Lung microvascular endothelial cell (primary cell): ENCODE data around the gene CACNA1C. TPM values are rescaled to one million over a fixed set of nuclear protein-coding genes. Genes with fewer than 3 reads are reported as not detected.
"Not testable (repeated sequence)": the region's sequence is repeated elsewhere in the genome, so short reads cannot be mapped to it uniquely, and the experiment has no call there.

ENCODE experiments used
- DNase-seq, 2 donors: peaks; one replicate each; pipeline versions ENCODE4 v3.0.0 to v3.0.0-alpha.2; 2010; ENCODE audit warnings: low read depth in 2 of 2
- total RNA-seq: library from RNA; depleted of rRNA; stranded (reverse); fragments of >200 nt; gene quantifications from 2 replicates; pipeline ENCODE4 v1.2.1, GENCODE V29; 2014

CACNA1C gene
- total RNA-seq, 1 donor from 2014 or later: under 0.01 TPM

DNA sequence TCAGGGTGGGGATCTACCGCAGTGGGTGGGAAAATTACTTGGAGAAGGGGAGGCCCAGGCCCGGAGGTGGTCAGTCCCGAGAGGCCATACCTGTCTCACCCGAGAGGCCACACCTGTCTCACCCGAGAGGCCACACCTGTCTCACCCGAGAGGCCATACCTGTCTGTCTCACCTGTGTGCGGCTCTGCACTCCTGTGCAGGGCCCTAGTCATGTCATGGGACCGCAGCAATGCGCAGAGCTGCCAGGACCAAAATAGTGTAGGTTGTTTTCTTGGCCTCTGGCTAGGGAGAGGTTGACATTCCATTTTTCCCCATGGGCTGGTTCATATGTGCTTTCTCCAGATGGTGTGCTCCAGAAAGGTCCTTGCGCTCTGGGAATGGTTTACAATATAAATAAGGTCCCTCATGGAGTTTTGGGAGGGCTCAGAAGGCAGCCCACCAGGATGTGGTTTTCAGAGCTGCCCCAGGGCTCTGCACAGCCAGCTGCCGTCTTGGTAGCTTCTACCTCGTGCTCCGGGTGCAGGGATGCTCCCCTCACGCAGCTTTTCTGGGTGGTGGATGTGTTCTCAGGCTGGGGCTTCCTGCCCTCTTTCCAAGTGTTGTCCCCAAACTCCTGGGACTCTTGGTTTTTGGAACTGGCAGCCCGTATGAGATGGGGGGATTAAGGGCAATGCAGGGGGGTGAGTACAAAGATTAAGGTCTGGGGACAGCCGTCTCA is 58.2 kb downstream of the CACNA1C start:
- no peak for DNase-seq

DNA sequence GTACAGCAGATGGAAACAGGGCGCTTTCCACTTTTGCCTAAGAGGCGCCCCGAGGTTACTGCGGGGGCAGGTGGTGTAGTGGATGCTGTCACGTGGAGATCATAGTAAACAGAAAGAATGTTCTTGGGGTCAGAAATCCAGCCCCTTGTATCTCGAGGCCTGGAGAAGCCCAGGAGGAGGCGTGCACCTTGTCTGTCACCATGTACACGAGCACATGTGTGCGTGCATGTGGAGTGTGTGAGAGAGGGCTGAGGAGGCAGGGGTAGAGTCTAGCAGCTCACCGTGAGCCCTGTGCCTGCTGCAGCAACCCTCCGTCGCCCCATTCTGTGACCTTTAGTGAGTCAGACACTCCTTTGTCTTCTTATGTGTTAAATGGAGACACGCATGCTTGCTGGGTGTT is 59.0 kb downstream of the CACNA1C start:
- no peak for DNase-seq

DNA sequence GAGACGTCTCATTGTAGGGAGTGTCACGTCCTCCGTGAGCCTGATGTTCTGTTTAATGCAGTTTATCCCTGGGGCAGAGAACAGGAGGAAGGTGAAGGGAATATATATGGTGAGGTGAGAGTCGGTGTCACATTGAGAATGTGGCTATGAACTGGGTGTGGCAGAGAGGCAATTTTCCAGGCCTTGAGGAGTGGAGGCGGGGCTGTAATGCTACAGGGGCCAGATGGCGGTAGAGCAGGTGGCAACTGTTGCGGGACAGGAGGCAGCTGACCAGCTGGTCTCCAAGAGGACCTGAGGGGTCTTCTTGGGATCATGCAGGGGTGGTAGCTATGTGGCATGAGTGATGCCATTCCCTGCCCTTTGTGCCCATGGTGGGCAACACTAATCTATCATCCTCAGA is 59.6 kb downstream of the CACNA1C start:
- DNase-seq: no peak

DNA sequence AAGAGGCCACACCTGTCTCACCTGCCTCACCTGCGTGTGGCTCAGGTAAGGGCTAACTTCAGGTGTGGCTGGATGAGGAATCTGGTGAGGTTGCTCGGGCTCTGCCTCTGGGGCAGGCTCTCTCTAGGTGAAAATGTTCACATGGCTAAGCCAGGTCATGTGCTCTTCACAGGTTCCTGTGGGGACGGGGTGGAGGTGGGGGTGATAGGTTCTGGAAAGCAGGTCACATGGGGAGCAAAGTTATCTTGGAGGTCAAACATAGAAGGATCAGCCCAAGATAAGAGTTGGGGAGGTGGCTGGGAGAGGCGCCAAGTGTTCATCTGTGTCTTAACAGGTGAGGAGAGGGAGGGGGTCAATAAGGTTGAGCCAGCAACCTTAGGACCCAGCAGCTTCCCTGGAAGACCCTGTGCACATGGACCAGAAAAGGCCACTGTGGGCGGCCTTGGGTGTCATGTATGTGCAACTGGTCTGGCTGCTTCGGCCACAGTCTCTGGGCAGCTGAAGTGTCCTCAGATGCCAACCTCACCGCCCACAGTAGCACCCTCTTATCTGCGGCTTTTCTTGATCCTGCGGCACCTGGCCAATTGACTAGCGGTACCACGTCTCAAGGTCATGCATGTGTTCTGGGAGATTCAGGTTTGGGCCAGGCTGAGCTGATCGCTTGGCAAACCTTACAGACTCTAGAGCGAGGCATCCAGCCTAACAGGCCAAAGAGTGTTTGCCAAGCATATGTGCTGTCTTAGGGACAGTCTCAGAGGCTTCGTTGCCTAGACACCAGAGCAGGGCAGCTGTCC is 60.5 kb downstream of the CACNA1C start:
- no peak for DNase-seq

DNA sequence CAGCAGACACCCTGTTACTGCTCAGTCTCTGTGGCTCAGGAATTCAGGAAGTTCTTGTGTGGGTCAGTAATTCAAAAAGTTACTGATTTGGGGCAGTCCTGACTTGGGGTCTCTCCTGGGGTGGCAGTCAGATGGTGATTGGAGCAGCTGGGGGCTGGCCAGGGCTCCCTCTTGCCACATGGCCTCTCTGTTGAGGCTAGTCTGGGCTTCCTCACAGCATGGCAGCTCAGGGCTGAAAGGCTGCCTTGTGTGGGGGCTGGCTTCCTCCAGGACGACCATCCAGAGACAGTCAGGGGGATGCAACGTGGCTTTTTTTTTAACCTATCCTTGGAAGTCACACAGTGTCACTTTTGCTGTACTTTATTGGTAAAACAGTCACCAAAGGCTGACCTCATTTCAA is 61.3 kb downstream of the CACNA1C start:
- DNase-seq: no peak

DNA sequence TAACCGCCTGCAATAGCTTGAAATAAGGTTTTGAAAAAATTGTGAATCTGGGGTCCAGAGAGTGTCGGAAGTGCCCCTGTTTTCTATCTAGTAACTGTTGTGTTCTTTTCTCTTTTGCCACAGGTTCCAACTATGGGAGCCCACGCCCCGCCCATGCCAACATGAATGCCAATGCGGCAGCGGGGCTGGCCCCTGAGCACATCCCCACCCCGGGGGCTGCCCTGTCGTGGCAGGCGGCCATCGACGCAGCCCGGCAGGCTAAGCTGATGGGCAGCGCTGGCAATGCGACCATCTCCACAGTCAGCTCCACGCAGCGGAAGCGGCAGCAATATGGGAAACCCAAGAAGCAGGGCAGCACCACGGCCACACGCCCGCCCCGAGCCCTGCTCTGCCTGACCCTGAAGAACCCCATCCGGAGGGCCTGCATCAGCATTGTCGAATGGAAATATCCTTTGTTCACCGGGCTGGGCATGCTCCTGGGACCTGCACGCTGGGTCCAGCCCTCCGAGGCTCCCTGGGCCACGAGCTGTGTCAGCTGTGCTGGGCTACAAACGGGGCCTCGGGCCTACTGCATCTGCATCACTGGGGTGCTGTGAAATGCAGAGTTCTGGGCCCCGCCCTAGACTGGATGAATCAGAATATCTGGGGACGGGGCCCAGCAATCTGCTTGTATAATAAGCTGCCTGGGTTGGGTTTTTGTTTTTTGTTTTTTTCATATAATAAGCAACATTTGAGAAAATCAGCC is 62.5 kb downstream of the CACNA1C start:
- DNase-seq: no peak

DNA sequence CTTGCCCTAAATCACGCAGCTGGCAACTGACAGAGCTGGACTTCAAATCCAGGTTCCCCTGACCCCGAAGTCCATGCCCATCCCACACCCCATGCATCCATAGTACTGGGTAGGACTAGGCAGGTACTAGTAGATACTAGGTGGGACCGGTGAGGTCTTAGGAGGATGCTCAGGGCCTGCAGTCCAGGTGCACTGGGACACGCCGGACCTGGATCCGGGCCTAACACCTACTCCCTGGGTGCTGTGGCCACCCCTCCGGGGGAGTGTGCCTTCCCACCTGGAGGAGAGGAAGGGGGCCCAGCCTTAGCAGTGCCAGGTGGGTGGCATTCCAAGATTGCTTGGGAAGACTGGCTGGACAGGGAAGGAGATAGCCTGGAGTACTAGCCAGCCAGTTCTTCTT is 64.8 kb downstream of the CACNA1C start:
- DNase-seq: no peak

DNA sequence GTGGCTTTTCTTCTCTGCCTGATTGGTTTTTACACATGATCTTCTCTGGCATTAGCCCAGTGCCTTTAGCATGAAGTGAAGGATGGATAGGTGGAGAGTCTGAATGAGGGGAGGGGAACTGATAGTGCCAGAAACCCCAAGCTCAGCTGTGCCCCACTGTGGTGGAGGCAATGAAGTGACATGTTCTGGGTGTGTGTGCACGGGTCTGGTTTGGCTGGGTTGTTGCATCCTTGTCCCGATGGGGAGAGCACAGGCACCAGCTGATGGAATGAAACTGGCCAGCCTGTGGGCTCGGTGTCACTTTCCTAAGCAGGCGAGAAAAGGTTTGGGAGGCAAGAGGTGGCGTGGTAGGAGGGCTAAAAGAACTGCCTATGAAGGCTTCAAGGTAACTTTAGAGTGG is 65.3 kb downstream of the CACNA1C start:
- DNase-seq: no peak

DNA sequence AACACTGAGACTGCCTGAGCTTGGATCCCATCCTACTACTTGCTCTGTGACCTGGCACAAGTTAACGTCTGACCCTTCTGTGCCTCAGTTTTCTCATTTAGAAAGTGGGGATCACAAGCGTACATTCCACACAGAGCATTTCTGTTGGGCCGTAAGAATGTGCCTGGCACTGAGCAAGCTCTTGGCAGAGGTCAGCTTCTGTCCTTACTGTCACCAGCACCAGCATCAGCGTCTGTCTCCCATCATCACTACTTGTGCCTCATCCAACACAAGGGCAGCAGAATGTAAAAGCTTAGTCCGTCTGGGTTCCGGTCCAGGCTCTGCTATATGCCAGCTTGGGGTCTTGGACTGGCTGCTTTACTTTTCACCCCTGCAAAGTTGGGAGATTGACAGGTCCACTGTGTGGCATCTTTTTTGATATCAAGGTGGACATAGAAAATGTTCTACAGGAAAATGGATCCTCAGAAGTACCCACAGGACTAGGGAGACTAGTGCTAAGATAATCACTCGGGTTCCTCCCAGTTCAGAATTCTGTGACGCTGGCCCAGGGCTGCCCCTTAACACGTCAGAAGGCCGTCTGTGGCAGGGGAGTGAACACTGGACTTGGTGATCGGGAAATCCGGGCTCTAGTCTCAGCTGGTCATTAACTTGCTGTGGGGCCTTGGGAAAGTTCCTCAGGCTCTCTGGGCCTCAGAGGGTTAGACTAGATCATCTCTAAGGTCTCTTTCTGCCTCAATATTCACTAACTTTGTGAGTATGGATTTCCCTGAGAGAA is 65.9 kb downstream of the CACNA1C start:
- no peak for DNase-seq

DNA sequence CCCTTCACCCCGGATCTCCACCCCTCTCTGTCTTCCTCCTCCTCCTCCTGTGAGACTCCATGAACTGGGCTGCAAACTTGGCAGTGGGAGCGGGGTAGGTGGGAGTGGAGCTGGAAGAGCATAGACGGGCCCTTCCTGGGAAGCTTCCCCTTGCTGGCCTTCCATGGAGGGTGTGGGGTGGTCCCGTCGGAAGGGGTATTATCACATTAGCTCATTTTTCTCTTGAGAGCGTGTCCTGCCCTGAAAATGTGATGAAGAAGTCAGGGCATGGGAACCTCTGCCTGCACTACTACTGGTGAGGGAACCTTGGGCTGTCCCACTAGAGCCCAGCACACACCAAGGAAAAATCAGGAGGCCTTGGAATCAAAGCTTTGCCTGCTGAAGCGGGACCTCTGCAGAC is 66.5 kb downstream of the CACNA1C start:
- no peak for DNase-seq

DNA sequence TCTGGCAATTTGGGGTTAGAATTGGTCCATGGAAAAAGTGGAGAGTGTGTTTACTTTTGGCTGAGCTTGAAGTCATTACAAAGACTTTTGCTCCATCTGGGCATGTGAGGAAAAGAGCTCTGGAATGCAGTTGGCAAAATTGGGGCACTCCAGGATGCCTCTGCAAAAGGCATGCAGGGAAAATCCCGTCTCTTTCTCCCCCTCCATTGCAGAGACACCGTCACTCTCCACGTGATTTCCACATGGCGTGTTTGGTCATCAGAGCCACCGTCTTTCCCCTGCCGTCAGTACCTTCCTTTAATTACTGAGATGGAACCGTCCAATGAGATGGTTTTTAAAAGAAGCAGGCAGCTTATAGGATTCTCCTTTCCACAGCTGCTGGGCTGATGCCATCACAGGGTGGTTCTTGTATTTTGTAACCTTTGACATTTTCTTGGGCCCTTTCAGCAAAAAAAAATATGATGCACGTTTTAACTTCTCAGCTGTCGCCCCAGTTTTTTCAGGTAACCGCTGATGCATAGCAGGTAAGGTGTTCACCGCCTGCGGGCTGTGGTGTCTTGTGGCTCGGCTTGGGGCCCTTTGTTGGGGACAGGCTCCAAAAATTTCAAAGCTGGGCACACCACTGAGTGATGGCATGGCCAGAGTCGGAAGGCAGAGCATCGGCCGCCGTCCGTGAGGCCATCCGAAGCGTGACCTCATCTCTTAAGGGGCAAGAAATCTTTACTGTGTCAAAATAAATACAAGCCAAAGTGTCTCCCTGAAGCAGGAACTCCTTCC is 68.4 kb downstream of the CACNA1C start:
- no peak for DNase-seq

DNA sequence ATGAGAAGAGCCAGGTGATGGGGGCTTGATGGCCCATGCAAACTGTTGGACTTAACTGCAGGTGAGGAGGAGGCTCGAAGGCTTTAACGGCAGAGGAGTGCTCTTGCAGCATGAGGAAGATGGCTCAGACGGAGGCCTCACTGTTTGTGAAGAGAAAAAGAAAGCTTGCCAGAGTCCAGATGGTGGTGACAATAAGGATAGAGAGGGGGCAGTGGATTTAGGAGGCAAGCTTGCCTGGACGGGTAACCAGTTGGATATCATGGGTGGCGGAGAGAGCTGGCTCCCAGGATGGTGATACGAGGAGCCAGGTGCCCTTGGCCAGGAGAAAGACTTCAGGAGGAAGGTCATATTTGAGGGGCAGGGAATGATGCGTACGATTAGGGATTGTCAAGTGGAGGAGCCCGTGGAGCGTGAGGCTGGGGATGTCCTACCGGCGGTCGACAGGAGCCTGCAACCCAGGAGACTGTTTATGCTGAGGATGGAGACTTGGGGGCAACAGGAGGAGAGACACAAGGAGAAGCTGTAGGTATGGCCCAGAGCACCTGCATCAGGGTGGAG is 71.8 kb downstream of the CACNA1C start:
- no peak for DNase-seq

DNA sequence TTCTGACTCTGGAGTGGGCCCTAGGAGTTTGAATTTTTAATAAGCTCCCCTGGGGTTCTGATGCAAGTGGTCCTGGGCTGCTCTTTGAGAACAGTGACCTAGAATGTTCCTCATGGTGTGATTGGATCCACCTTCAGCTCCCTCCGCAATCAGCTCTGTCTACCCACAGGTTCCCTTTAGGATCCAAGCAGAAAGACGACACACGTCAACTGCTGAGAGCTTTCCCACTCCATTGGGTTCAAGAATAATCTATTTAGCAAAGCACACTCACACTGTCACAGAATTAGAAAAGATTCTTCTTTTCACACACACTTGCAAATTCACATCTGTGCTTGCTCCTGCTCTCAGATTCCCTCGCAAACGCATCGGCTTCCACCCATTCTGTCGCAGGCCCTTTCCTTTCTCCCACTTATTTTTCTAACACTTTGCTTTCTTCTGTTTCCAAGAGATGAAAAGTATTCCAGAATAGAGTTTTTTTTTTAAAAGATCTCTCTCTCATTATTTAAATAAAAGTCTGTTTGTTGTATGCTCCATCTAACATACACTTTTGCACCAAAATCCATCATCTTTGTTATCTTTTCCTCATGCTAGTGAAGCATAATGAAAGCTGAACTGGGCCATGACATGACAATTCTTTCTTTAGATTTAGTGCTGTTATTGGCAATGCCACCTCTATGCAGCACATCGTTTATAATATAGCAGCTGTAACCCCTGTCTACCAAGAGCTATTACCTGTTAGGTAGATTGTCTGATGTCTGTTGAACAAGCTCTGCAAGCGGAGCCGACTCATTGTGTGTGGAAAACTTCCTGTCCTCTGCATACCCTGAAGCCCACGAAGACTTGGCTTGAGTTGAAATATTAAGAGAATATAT is 73.1 kb downstream of the CACNA1C start:
- no peak for DNase-seq

DNA sequence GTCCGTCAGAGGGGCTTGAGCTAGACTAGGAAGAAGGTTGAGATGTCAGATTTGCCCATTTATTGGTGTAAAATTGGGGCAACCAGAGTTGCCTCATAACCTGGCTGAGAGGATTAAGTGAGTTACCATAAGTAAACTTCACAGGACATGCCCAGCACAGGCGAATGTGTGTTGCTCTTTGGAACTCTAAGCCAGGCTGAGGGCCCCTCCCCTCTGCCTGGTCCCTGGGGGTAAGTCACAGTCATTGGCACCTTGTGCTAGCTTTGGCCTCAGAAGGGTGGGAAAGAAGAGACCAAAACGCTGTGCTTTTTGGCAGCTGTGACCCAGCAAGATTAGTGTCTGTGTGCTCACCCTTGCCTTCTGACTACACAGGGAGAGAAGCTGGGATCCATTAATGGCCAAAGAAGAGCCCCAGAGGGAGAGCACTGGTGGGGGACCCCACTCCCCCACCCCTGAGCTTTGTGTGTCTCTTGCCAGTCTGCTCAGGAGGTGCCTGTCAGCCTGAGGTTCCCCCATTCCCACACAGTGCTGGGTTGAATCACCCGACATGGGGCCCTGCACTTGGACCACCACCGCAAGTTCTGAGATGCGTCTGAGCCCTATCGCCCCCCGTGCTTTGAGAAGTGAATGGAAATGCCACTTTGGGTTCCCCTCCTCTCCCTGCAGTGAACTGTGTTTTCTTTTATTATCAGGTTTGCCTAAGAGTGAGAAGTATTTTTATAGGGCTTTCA is 74.1 kb downstream of the CACNA1C start:
- DNase-seq: no peak

DNA sequence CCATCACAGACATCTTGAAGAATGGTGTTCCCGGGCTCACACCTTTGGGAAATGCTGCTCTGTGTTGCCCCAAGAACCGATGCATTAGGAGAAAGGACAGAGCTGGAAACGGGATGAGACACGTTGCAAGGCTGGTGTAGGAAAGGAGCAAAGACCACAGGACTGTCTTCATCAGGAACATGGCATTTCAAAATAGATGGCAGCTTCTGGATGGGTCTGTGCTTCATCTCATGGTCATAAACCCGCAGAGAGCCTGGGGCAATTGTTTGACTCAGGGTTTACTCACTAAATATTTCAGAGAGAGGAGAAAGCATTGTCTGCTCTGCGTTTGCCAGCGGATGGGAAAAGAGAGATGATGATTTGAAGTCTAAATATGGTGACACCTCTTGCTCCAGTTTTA is 76.3 kb downstream of the CACNA1C start:
- no peak for DNase-seq

DNA sequence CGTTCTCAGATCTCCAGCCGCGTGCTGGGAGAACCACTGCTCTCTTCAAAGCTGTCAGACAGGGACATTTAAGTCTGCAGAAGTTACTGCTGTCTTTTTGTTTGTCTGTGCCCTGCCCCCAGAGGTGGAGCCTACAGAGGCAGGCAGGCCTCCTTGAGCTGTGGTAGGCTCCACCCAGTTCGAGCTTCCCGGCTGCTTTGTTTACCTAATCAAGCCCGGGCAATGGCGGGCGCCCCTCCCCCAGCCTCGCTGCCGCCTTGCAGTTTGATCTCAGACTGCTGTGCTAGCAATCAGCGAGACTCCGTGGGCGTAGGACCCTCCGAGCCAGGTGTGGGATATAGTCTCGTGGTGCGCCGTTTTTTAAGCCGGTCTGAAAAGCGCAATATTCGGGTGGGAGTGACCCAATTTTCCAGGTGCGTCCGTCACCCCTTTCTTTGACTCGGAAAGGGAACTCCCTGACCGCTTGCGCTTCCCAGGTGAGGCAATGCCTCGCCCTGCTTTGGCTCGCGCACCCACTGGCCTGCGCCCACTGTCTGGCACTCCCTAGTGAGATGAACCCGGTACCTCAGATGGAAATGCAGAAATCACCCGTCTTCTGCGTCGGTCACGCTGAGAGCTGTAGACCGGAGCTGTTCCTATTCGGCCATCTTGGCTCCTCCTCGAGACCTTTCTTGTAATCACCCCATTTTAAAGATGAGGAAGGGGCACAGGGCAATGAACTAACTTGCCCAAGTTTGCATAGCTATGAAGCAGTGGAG is 83.1 kb downstream of the CACNA1C start:
- DNase-seq: not testable (repeated sequence)

DNA sequence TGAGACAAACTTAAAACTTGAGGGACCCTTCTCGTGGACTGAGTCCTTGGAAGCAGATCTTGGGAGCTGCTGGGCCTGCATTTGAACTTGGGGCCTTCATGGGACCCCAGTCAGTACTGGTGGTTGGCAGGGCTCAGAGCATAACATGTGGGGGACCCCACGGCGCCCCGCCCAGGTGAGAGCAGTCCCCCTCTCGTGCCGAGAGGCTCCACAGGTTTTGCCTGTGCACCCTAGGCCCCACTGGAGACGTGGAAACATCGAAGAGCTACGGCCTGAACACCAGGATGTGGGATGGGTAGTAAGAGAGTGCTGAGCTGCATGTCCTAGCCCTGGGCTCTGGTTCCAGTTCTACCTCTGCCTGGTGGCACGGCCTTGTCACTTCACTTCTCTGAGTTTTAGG is 84.1 kb downstream of the CACNA1C start:
- DNase-seq: no peak

DNA sequence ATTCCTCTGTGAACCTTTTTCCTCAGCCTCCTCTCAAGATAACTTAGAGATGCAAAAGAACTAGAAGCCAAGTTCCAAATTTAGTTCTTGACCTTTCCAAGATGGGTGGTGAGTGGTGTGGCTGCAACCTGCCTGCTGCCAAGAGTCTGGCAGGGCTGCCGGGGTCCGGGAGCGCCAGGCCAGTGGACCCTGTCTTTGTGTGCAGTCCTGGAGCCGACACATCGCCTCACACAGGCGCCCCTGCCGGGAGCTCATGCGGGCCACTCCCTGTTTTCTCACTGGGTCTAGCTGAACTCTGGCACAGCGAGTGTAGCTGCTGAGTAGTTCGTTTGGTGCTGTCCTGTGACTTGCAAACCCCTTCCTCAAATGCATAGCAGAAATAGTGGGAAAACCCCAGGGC is 84.9 kb downstream of the CACNA1C start:
- no peak for DNase-seq
